ENCODE results near the gene RPP25.

RPP25 gene

GRCh38 chr15:74983725-74984231, 27.2 kb upstream of the RPP25 start:
- POLR2A ChIA-PET: no interaction called here
- no peak for TF ChIP-seq CTCF (IDR thresholded peaks at IDR 0.05; ENCODE audit: control extremely low read depth, extremely low read depth, low read depth, missing control alignments)
- no peak for DNase-seq (ENCODE audit: extremely low spot score)
- CTCF ChIA-PET: interaction anchor here (1.1 to 1.4 kb wide), 2 partner anchors 9 to 12 kb away, joined by 3 to 4 read pairs; partner anchors contain the start of gene SCAMP5

GRCh38 chr15:74982183-74982582, 25.6 kb upstream of the RPP25 start:
- DNase-seq (ENCODE audit: extremely low spot score): no peak
- ChIA-PET CTCF (no interaction called here), POLR2A (no interaction called here)
- TF ChIP-seq CTCF (IDR thresholded peaks at IDR 0.05; ENCODE audit: control extremely low read depth, extremely low read depth, low read depth, missing control alignments): no peak

- ChIA-PET POLR2A (no interaction called here), CTCF (no interaction called here)
- DNase-seq (ENCODE audit: extremely low spot score): no peak
- no peak for TF ChIP-seq CTCF (IDR thresholded peaks at IDR 0.05; ENCODE audit: control extremely low read depth, extremely low read depth, low read depth, missing control alignments)
Measured at GRCh38 chr15:74978503-74978902, 21.9 kb upstream of the RPP25 start.

GRCh38 chr15:74978077-74978476, 21.5 kb upstream of the RPP25 start:
- no peak for DNase-seq (ENCODE audit: extremely low spot score)
- no peak for TF ChIP-seq CTCF (IDR thresholded peaks at IDR 0.05; ENCODE audit: control extremely low read depth, extremely low read depth, low read depth, missing control alignments)
- CTCF ChIA-PET: no interaction called here
- POLR2A ChIA-PET: no interaction called here

GRCh38 chr15:74977599-74977998, 21.0 kb upstream of the RPP25 start:
- TF ChIP-seq CTCF (IDR thresholded peaks at IDR 0.05; ENCODE audit: control extremely low read depth, extremely low read depth, low read depth, missing control alignments): no peak
- no peak for DNase-seq (ENCODE audit: extremely low spot score)
- CTCF ChIA-PET: no interaction called here
- POLR2A ChIA-PET: no interaction called here

- ChIA-PET POLR2A (no interaction called here), CTCF (interaction anchor here (0.7 to 1.0 kb wide), 3 partner anchors 13 to 19 kb away, joined by 3 to 4 read pairs (median 3); partner anchors contain the start of gene SCAMP5)
- peak; percentile 31 for TF ChIP-seq CTCF (IDR thresholded peaks at IDR 0.05; ENCODE audit: control extremely low read depth, extremely low read depth, low read depth, missing control alignments)
Measured at GRCh38 chr15:74976159-74976558, 19.6 kb upstream of the RPP25 start.

GRCh38 chr15:74967670-74968069, 11.1 kb upstream of the RPP25 start:
- TF ChIP-seq CTCF (IDR thresholded peaks at IDR 0.05; ENCODE audit: control extremely low read depth, extremely low read depth, low read depth, missing control alignments): no peak
- ChIA-PET POLR2A (no interaction called here), CTCF (no interaction called here)
- DNase-seq (ENCODE audit: extremely low spot score): no peak

More at GRCh38 chr15:74976159-74976558, 19.6 kb upstream of the RPP25 start:
- DNase-seq (ENCODE audit: extremely low spot score): no peak

Measured in GM10248 (cell line).